MG63 (cell line): ENCODE data around the gene UGT1A10. TPM values are rescaled to one million over a fixed set of nuclear protein-coding genes. Genes with fewer than 3 reads are reported as not detected.
"Not testable (repeated sequence)": the region's sequence is repeated elsewhere in the genome, so short reads cannot be mapped to it uniquely, and the experiment has no call there.

Experiments used
- DNase-seq: peaks from one replicate; pipeline ENCODE4 v3.0.0-alpha.2; 2020
- H3K27me3 ChIP-seq: fragments of 250-450 bp; sonication (Bioruptor Pico); 2 replicates; pipeline ENCODE4 v1.5.1; 2020; ENCODE audit warnings: mild to moderate bottlenecking, moderate library complexity
- H3K36me3 ChIP-seq: fragments of 250-450 bp; sonication (Bioruptor Pico); 2 replicates; pipeline ENCODE4 v1.5.1; 2020; ENCODE audit warnings: mild to moderate bottlenecking, moderate library complexity
- H3K4me3 ChIP-seq: fragments of 250-450 bp; sonication (Bioruptor Pico); 2 replicates; pipeline ENCODE4 v1.5.1; 2020; ENCODE audit warnings: mild to moderate bottlenecking, moderate library complexity
- H3K9me3 ChIP-seq: fragments of 250-450 bp; sonication (Bioruptor Pico); 2 replicates; pipeline ENCODE4 v1.5.1; 2020; ENCODE audit warnings: mild to moderate bottlenecking, moderate library complexity
- total RNA-seq: library from RNA; depleted of rRNA; stranded (reverse); fragments of >200 nt; shearing (Covaris generic); gene quantifications from 2 replicates; pipeline ENCODE4 v1.2.3, GENCODE V29; 2014; ENCODE audit warnings: low replicate concordance

Gene UGT1A10
- total RNA-seq, 1 experiment from 2014 or later: 0.33 TPM

- Histone ChIP-seq H3K4me3 (no peak overlapping the region), H3K36me3 (no peaks in the 10 kb centered on the region; the same call in 1 of the 2 replicates)
- no peak for DNase-seq
Observed at GRCh38 chr2:233702238-233702637, 66.0 kb downstream of the UGT1A10 start.

GRCh38 chr2:233705911-233706506, 69.8 kb downstream of the UGT1A10 start:
- no peaks in the 10 kb centered on the region for H3K27me3 ChIP-seq
- peak; percentile 83 for DNase-seq
- no peaks in the 10 kb centered on the region; the same call in 1 of the 2 replicates for H3K36me3 ChIP-seq
- H3K9me3 ChIP-seq: peaks cover 2% of the 10 kb centered on the region; the same call in 1 of the 2 replicates
- H3K4me3 ChIP-seq: no peak overlapping the region

More at GRCh38 chr2:233702238-233702637, 66.0 kb downstream of the UGT1A10 start:
- peaks cover 2% of the 10 kb centered on the region; the same call in 1 of the 2 replicates for H3K9me3 ChIP-seq
- H3K27me3 ChIP-seq: no peaks in the 10 kb centered on the region

GRCh38 chr2:233706720-233707119, 70.5 kb downstream of the UGT1A10 start:
- peaks cover 2% of the 10 kb centered on the region; the same call in 1 of the 2 replicates for H3K9me3 ChIP-seq
- H3K27me3 ChIP-seq: no peaks in the 10 kb centered on the region
- H3K4me3 ChIP-seq: no peak overlapping the region
- peak; percentile 69 for DNase-seq
- H3K36me3 ChIP-seq: no peaks in the 10 kb centered on the region; the same call in 1 of the 2 replicates

- Histone ChIP-seq H3K36me3 (no peaks in the 10 kb centered on the region), H3K9me3 (no peaks in the 10 kb centered on the region), H3K4me3 (no peak overlapping the region), H3K27me3 (no peaks in the 10 kb centered on the region)
- peak; percentile 38 for DNase-seq
Observed at GRCh38 chr2:233707940-233708644, 71.8 kb downstream of the UGT1A10 start.

- DNase-seq: no peak
Observed at GRCh38 chr2:233708942-233709341, 72.7 kb downstream of the UGT1A10 start.

GRCh38 chr2:233711312-233712008, 75.2 kb downstream of the UGT1A10 start:
- Histone ChIP-seq H3K9me3 (no peaks in the 10 kb centered on the region), H3K4me3 (no peak overlapping the region), H3K27me3 (no peaks in the 10 kb centered on the region), H3K36me3 (no peaks in the 10 kb centered on the region)
- DNase-seq: peak; percentile 84

More at GRCh38 chr2:233708942-233709341, 72.7 kb downstream of the UGT1A10 start:
- Histone ChIP-seq H3K9me3 (no peaks in the 10 kb centered on the region), H3K36me3 (no peaks in the 10 kb centered on the region), H3K4me3 (no peak overlapping the region), H3K27me3 (no peaks in the 10 kb centered on the region)

GRCh38 chr2:233712611-233713261, 76.5 kb downstream of the UGT1A10 start, which contains the start of gene UGT1A5:
Gene UGT1A5 (plus strand): TSS chr2:233712907. CDS start chr2:233712992, 85 bp downstream.
- H3K4me3 ChIP-seq: no peak within 1 kb of the TSS
- H3K9me3 ChIP-seq: no peaks in the 10 kb centered on the region
- H3K36me3 ChIP-seq: no peaks in the 10 kb centered on the region
- DNase-seq: no peak
- H3K27me3 ChIP-seq: no peaks in the 10 kb centered on the region

- Histone ChIP-seq H3K36me3 (no peaks in the 10 kb centered on the region), H3K27me3 (no peaks in the 10 kb centered on the region), H3K9me3 (no peaks in the 10 kb centered on the region), H3K4me3 (no peak overlapping the region)
- no peak for DNase-seq
Observed at GRCh38 chr2:233713262-233713615, 77.0 kb downstream of the UGT1A10 start.

GRCh38 chr2:233714121-233714520, 77.9 kb downstream of the UGT1A10 start:
- H3K9me3 ChIP-seq: no peaks in the 10 kb centered on the region
- no peak overlapping the region for H3K4me3 ChIP-seq
- H3K27me3 ChIP-seq: no peaks in the 10 kb centered on the region
- DNase-seq: no peak
- no peaks in the 10 kb centered on the region for H3K36me3 ChIP-seq

- DNase-seq: no peak
- no peaks in the 10 kb centered on the region for H3K9me3 ChIP-seq
- no peaks in the 10 kb centered on the region for H3K36me3 ChIP-seq
- no peaks in the 10 kb centered on the region for H3K27me3 ChIP-seq
- no peak within 1 kb of the TSS for H3K4me3 ChIP-seq
Observed at GRCh38 chr2:233718552-233718951, 82.3 kb downstream of the UGT1A10 start, which contains the start of gene UGT1A4. Gene UGT1A4 (plus strand): TSS chr2:233718736. CDS start chr2:233718821, 85 bp downstream.

GRCh38 chr2:233728723-233729301, 92.6 kb downstream of the UGT1A10 start, which contains the start of gene UGT1A3:
Gene UGT1A3 (plus strand): TSS chr2:233729042. CDS start chr2:233729127, 85 bp downstream.
- Histone ChIP-seq H3K36me3 (no peaks in the 10 kb centered on the region), H3K4me3 (no peak within 1 kb of the TSS), H3K27me3 (no peaks in the 10 kb centered on the region), H3K9me3 (no peaks in the 10 kb centered on the region)
- no peak for DNase-seq

GRCh38 chr2:233736868-233737653, 100.8 kb downstream of the UGT1A10 start:
- H3K27me3 ChIP-seq, DNase-seq, H3K9me3 ChIP-seq, H3K4me3 ChIP-seq, H3K36me3 ChIP-seq: not testable (repeated sequence)

GRCh38 chr2:233740870-233741269, 104.6 kb downstream of the UGT1A10 start:
- 0 out of 2 replicates have a peak, but pooled peaks cover 2% of the 10 kb centered on the region for H3K27me3 ChIP-seq
- no peak for DNase-seq
- H3K36me3 ChIP-seq: no peaks in the 10 kb centered on the region
- no peak overlapping the region for H3K4me3 ChIP-seq
- no peaks in the 10 kb centered on the region for H3K9me3 ChIP-seq

GRCh38 chr2:233743464-233744259, 107.4 kb downstream of the UGT1A10 start:
- Histone ChIP-seq H3K9me3 (no peaks in the 10 kb centered on the region), H3K36me3 (no peaks in the 10 kb centered on the region), H3K4me3 (no peak overlapping the region), H3K27me3 (no peaks in the 10 kb centered on the region)
- no peak for DNase-seq
